Left lung (tissue), 10 donors: Measurements from ENCODE around the gene TEX101. TPM values are rescaled to one million over a fixed set of nuclear protein-coding genes. Genes with fewer than 3 reads are reported as not detected.

Source experiments
- ATAC-seq: fragments of 200-7000 bp; cut with Tn5 transposase; one replicate; pipeline ENCODE4 v1.9.1; 2020; ENCODE audit warnings: moderate library complexity
- DNase-seq, 4 donors: peaks; one replicate each; pipeline ENCODE4 v3.0.0-alpha.2; 2013 to 2020
- H3K27ac ChIP-seq, 2 donors: fragments of 200-600 bp; sonication (generic) in 1 of 2; one replicate each; pipeline versions ENCODE4 v1.5.0 to v1.8.0; 2020 to 2021
- H3K27me3 ChIP-seq, 2 donors: fragments of 200-600 bp; sonication (generic) in 1 of 2; one replicate each; pipeline versions ENCODE4 v1.5.0 to v1.8.0; 2020 to 2021
- H3K36me3 ChIP-seq, 2 donors: fragments of 200-600 bp; sonication (generic) in 1 of 2; one replicate each; pipeline versions ENCODE4 v1.5.0 to v1.8.0; 2020 to 2021
- H3K4me1 ChIP-seq, 2 donors: fragments of 200-600 bp; one replicate each; pipeline ENCODE4 v1.8.0; 2021
- H3K4me3 ChIP-seq, 2 donors: fragments of 200-600 bp; sonication (generic) in 1 of 2; one replicate each; pipeline versions ENCODE4 v1.5.0 to v1.8.0; 2020 to 2021; ENCODE audit warnings: mild to moderate bottlenecking in 1 of 2
- H3K9me3 ChIP-seq, 2 donors: fragments of 200-600 bp; sonication (generic) in 1 of 2; one replicate each; pipeline versions ENCODE4 v1.5.0 to v1.8.0; 2020 to 2021
- intact Hi-C, 2 donors: fragments of 100-400 bp; cut with DNase I; formaldehyde crosslinking; loops; one replicate each; pipeline versions ENCODE4 v1.11.2 to v1.14.2; 2022
- polyA plus RNA-seq, 6 donors: library from polyadenylated mRNA; unstranded; fragments of 120-200 nt; gene quantifications; one replicate each; pipeline ENCODE4 v1.2.1, GENCODE V29; 2013; ENCODE audit not compliant: insufficient read length in 6 of 6
- total RNA-seq, 2 donors: library from RNA; stranded (reverse); fragmentation: NEBNext Ultra II Directional; extraction: Animal tissue kit (Norgen Biotek cat#: 25700); gene quantifications; one replicate each; pipeline ENCODE4 v1.2.1, GENCODE V29; 2021
- TF ChIP-seq, protein P1 (sequence below), 2 donors: fragments of 200-600 bp; sonication (generic) in 1 of 2; IDR thresholded peaks; one replicate each; pipeline versions ENCODE4 v1.5.0 to v1.8.0; 2021; ENCODE audit warnings: antibody characterized with exemption in 2 of 2
- donor health status: DM: no; HTN: yes; CAD: no.
- donor health status: DM: no; HTN: no; CAD: no.

The TEX101 gene
- total and polyA plus RNA-seq, 8 donors: not detected

- intact Hi-C loops: no loop called here
- TF ChIP-seq, protein P1, sequence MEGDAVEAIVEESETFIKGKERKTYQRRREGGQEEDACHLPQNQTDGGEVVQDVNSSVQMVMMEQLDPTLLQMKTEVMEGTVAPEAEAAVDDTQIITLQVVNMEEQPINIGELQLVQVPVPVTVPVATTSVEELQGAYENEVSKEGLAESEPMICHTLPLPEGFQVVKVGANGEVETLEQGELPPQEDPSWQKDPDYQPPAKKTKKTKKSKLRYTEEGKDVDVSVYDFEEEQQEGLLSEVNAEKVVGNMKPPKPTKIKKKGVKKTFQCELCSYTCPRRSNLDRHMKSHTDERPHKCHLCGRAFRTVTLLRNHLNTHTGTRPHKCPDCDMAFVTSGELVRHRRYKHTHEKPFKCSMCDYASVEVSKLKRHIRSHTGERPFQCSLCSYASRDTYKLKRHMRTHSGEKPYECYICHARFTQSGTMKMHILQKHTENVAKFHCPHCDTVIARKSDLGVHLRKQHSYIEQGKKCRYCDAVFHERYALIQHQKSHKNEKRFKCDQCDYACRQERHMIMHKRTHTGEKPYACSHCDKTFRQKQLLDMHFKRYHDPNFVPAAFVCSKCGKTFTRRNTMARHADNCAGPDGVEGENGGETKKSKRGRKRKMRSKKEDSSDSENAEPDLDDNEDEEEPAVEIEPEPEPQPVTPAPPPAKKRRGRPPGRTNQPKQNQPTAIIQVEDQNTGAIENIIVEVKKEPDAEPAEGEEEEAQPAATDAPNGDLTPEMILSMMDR (IDR thresholded peaks at IDR 0.05): no peak
- no peaks in the 10 kb centered on the region for H3K9me3 ChIP-seq
- ATAC-seq (no peak), DNase-seq (no peak)
- no peak overlapping the region for H3K4me3 ChIP-seq
- no peaks in the 10 kb centered on the region for H3K36me3 ChIP-seq
- no peak overlapping the region for H3K27ac ChIP-seq
- no peaks in the 10 kb centered on the region for H3K27me3 ChIP-seq
- H3K4me1 ChIP-seq: no peaks in the 10 kb centered on the region
Observed at GRCh38 chr19:43395561-43395960, 19.1 kb upstream of the TEX101 start.

DNA sequence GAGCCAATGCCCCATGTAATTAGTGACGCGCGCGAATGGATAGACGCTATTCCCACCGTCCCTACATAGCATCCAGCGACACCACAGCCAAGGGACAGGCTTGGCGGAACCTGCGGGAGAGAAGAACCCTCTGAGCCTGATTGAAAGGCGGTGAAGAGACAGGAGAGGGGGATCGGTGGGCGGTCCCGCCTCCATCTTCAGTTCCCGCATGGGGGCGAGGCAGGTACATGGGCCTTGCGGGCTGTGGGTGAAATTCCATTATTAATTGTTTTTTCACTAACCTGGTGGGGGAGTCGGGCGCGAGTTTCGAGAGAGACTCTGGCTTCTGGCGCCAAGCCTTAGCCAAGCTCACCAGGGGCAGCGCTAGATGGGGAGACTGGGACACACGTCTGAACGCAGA is 8.4 kb upstream of the TEX101 start:
- no peak overlapping the region for H3K27ac ChIP-seq
- intact Hi-C loops: no loop called here
- TF ChIP-seq, protein P1 (IDR thresholded peaks at IDR 0.05): no peak
- H3K4me3 ChIP-seq: no peak overlapping the region
- no peaks in the 10 kb centered on the region for H3K9me3 ChIP-seq
- ATAC-seq: no peak
- H3K27me3 ChIP-seq: peaks cover 0 to 8% of the 10 kb centered on the region in 2 donors
- no peaks in the 10 kb centered on the region for H3K4me1 ChIP-seq
- H3K36me3 ChIP-seq: no peaks in the 10 kb centered on the region
- DNase-seq: no peak

GRCh38 chr19:43407416-43408005 is 7.2 kb upstream of the TEX101 start:
- no peak for ATAC-seq
- DNase-seq: no peak
- Histone ChIP-seq H3K36me3 (no peaks in the 10 kb centered on the region), H3K9me3 (no peaks in the 10 kb centered on the region), H3K4me1 (no peaks in the 10 kb centered on the region), H3K27ac (no peak overlapping the region), H3K4me3 (no peak overlapping the region), H3K27me3 (peaks cover 0 to 8% of the 10 kb centered on the region in 2 donors)
- intact Hi-C loops: no loop called here
- TF ChIP-seq, protein P1 (IDR thresholded peaks at IDR 0.05): no peak

DNA sequence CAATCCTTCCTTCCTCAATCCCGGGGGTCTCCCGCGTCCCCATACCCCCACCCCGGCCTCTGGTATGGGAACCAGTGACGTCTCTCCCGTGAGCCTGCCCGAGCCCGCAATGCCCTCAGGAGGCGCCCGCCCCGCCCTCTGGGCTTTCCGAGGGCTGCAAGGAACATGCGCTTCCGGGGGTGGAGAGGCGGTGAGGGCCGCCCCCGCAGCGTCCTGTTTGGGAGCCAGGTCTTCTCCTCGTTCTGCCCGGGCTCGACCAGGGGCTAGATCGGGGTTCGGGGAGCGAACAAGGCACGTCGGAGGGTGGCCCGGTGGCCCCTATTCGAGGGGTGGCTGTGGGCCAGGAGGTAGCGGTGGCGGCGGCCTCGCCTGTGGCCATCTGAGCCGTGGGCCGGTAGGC is 6.6 kb upstream of the TEX101 start:
- TF ChIP-seq, protein P1 (IDR thresholded peaks at IDR 0.05): no peak
- no peak for ATAC-seq
- intact Hi-C loops: no loop called here

DNA sequence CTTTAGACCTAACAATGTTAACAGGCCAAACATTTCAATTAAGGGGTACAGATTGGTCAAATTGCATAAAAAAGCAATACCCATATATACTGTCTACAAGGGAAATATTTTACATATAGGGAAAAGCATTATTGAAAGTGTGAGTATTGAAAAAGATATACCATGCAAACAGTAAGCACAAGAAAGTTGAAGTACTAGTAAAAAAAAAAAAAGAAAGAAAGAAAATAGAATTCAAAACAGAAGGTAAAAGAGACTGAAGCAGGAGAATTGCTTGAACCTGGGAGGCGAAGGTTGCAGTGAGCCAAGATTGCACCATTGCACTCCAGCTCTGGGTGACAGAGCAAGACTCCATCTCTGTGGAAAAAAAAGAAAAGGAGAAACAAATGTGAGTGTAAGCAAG is 5.3 kb upstream of the TEX101 start:
- intact Hi-C loops: no loop called here
- no peak overlapping the region for H3K27ac ChIP-seq
- no peaks in the 10 kb centered on the region for H3K36me3 ChIP-seq
- peaks cover 0 to 8% of the 10 kb centered on the region in 2 donors for H3K9me3 ChIP-seq
- DNase-seq: no peak
- ATAC-seq: no peak
- H3K27me3 ChIP-seq: peaks cover 0 to 8% of the 10 kb centered on the region in 2 donors
- TF ChIP-seq, protein P1 (IDR thresholded peaks at IDR 0.05): no peak
- H3K4me1 ChIP-seq: no peaks in the 10 kb centered on the region
- H3K4me3 ChIP-seq: no peak overlapping the region

More for the DNA sequence above, 6.6 kb upstream of the TEX101 start:
- H3K4me1 ChIP-seq: no peaks in the 10 kb centered on the region
- H3K27me3 ChIP-seq: peaks cover 0 to 8% of the 10 kb centered on the region in 2 donors
- no peak overlapping the region for H3K27ac ChIP-seq
- H3K4me3 ChIP-seq: no peak overlapping the region
- H3K36me3 ChIP-seq: no peaks in the 10 kb centered on the region
- peaks cover 0 to 2% of the 10 kb centered on the region in 2 donors for H3K9me3 ChIP-seq
- no peak for DNase-seq
